GM19467 (cell line): ENCODE data around the gene LRBA.
"Not testable (repeated sequence)": the region's sequence is repeated elsewhere in the genome, so short reads cannot be mapped to it uniquely, and the experiment has no call there.

Experiments
- ATAC-seq: cut with Tn5 transposase; IDR thresholded peaks from one replicate; pipeline ENCODE4 v1.9.1; 2021; ENCODE audit warnings: mild to moderate bottlenecking, moderate library complexity; ENCODE audit not compliant: unreplicated experiment

Gene LRBA

GRCh38 chr4:150578745-150579501, 436.2 kb downstream of the LRBA start:
- ATAC-seq: no peak

- ATAC-seq: no peak
Measured at GRCh38 chr4:150577796-150578195, 437.3 kb downstream of the LRBA start.

GRCh38 chr4:150574678-150575077, 440.4 kb downstream of the LRBA start:
- ATAC-seq: no peak

GRCh38 chr4:150573534-150573933, 441.6 kb downstream of the LRBA start:
- peak; percentile 11 for ATAC-seq

GRCh38 chr4:150572704-150573504, 442.2 kb downstream of the LRBA start:
- ATAC-seq: peak; percentile 46

- no peak for ATAC-seq
Measured at GRCh38 chr4:150570862-150571261, 444.2 kb downstream of the LRBA start.

GRCh38 chr4:150569998-150570535, 445.0 kb downstream of the LRBA start:
- no peak for ATAC-seq

GRCh38 chr4:150569384-150569987, 445.6 kb downstream of the LRBA start:
- ATAC-seq: no peak

- ATAC-seq: no peak
Measured at GRCh38 chr4:150567070-150567469, 448.0 kb downstream of the LRBA start.

- not testable (repeated sequence) for ATAC-seq
Measured at GRCh38 chr4:150564967-150565366, 450.1 kb downstream of the LRBA start.

GRCh38 chr4:150562751-150563150, 452.3 kb downstream of the LRBA start:
- no peak for ATAC-seq

GRCh38 chr4:150562250-150562649, 452.8 kb downstream of the LRBA start:
- no peak for ATAC-seq

- ATAC-seq: no peak
Measured at GRCh38 chr4:150561143-150561737, 453.8 kb downstream of the LRBA start.

- not testable (repeated sequence) for ATAC-seq
Measured at GRCh38 chr4:150557811-150558210, 457.3 kb downstream of the LRBA start.

GRCh38 chr4:150547154-150547838, 467.8 kb downstream of the LRBA start:
- ATAC-seq: no peak

GRCh38 chr4:150546286-150546685, 468.8 kb downstream of the LRBA start:
- no peak for ATAC-seq

GRCh38 chr4:150543042-150543441, 472.0 kb downstream of the LRBA start:
- no peak for ATAC-seq

- ATAC-seq: no peak
Measured at GRCh38 chr4:150541681-150542080, 473.4 kb downstream of the LRBA start.

- ATAC-seq: no peak
Measured at GRCh38 chr4:150540959-150541360, 474.1 kb downstream of the LRBA start.

- ATAC-seq: no peak
Measured at GRCh38 chr4:150540536-150540935, 474.5 kb downstream of the LRBA start.
